Ishikawa (cell line): ENCODE data around the gene LENEP.

Source experiments
- CEBPB ChIP-seq: IDR thresholded peaks from 2 replicates; pipeline ENCODE4 v1.6.1; 2012
- CREB1 ChIP-seq: IDR thresholded peaks from 2 replicates; pipeline ENCODE4 v1.6.1; 2012; ENCODE audit warnings: low read depth
- EGR1 ChIP-seq: IDR thresholded peaks from 2 replicates; pipeline ENCODE4 v1.6.1; 2012
- EP300 ChIP-seq: IDR thresholded peaks from 2 replicates; pipeline ENCODE4 v1.6.1; 2012; ENCODE audit warnings: borderline replicate concordance
- FOXM1 ChIP-seq: IDR thresholded peaks from 2 replicates; pipeline ENCODE4 v1.6.1; 2012; ENCODE audit warnings: low read depth, borderline replicate concordance
- NFIC ChIP-seq: IDR thresholded peaks from 2 replicates; pipeline ENCODE4 v1.6.1; 2012
- RAD21 ChIP-seq: IDR thresholded peaks from 2 replicates; pipeline ENCODE4 v1.6.1; 2012; ENCODE audit warnings: low read depth
- TAF1 ChIP-seq: IDR thresholded peaks from 2 replicates; pipeline ENCODE4 v1.6.1; 2012; ENCODE audit warnings: low read depth, mild to moderate bottlenecking
- TCF12 ChIP-seq: IDR thresholded peaks from 2 replicates; pipeline ENCODE4 v1.6.1; 2012; ENCODE audit warnings: low read depth
- TEAD4 ChIP-seq: IDR thresholded peaks from 2 replicates; pipeline ENCODE4 v1.6.1; 2012
- YY1 ChIP-seq: IDR thresholded peaks from 2 replicates; pipeline ENCODE4 v1.6.1; 2012; ENCODE audit warnings: low read depth
- ZBTB7A ChIP-seq: IDR thresholded peaks from 2 replicates; pipeline ENCODE4 v1.6.1; 2012; ENCODE audit warnings: low read depth
- TF ChIP-seq, protein P1 (sequence below): IDR thresholded peaks from 2 replicates; pipeline ENCODE4 v1.6.1; 2012; ENCODE audit warnings: low read depth, mild to moderate bottlenecking
- TF ChIP-seq, protein P2 (sequence below): IDR thresholded peaks from 2 replicates; pipeline ENCODE4 v1.6.1; 2012
- TF ChIP-seq, protein P3 (sequence below): IDR thresholded peaks from 2 replicates; pipeline ENCODE4 v1.6.1; 2012

Gene LENEP

DNA sequence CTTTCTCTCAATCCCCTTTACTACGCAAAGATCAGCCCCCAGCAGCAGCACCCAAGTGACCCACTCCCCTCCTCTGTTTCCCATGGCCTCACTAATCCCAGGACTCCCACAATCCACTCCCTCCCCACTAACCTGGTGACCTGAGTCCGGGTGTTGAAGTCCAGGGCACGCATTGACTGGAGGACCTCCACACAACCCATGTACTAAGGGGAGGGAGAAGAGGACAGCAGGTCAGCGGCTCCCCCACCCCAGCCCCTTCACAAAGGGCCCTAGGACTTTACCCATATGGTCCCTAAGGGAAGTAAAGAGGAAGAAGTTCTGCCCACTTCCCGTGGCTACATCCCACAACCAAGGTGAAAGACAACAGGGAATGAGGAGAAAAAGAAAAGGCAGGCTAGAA lies 24.1 kb upstream of the LENEP start:
- no peak for TF ChIP-seq TCF12
- TF ChIP-seq, protein P1, sequence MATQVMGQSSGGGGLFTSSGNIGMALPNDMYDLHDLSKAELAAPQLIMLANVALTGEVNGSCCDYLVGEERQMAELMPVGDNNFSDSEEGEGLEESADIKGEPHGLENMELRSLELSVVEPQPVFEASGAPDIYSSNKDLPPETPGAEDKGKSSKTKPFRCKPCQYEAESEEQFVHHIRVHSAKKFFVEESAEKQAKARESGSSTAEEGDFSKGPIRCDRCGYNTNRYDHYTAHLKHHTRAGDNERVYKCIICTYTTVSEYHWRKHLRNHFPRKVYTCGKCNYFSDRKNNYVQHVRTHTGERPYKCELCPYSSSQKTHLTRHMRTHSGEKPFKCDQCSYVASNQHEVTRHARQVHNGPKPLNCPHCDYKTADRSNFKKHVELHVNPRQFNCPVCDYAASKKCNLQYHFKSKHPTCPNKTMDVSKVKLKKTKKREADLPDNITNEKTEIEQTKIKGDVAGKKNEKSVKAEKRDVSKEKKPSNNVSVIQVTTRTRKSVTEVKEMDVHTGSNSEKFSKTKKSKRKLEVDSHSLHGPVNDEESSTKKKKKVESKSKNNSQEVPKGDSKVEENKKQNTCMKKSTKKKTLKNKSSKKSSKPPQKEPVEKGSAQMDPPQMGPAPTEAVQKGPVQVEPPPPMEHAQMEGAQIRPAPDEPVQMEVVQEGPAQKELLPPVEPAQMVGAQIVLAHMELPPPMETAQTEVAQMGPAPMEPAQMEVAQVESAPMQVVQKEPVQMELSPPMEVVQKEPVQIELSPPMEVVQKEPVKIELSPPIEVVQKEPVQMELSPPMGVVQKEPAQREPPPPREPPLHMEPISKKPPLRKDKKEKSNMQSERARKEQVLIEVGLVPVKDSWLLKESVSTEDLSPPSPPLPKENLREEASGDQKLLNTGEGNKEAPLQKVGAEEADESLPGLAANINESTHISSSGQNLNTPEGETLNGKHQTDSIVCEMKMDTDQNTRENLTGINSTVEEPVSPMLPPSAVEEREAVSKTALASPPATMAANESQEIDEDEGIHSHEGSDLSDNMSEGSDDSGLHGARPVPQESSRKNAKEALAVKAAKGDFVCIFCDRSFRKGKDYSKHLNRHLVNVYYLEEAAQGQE: no peak
- TF ChIP-seq NFIC: no peak
- no peak for TF ChIP-seq TAF1
- no peak for TF ChIP-seq CREB1
- TF ChIP-seq RAD21: no peak
- TF ChIP-seq EGR1: no peak
- no peak for TF ChIP-seq ZBTB7A
- no peak for TF ChIP-seq EP300
- TF ChIP-seq, protein P2, sequence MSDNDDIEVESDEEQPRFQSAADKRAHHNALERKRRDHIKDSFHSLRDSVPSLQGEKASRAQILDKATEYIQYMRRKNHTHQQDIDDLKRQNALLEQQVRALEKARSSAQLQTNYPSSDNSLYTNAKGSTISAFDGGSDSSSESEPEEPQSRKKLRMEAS: no peak
- no peak for TF ChIP-seq YY1
- no peak for TF ChIP-seq CEBPB
- TF ChIP-seq, protein P3, sequence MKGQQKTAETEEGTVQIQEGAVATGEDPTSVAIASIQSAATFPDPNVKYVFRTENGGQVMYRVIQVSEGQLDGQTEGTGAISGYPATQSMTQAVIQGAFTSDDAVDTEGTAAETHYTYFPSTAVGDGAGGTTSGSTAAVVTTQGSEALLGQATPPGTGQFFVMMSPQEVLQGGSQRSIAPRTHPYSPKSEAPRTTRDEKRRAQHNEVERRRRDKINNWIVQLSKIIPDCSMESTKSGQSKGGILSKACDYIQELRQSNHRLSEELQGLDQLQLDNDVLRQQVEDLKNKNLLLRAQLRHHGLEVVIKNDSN: no peak
- no peak for TF ChIP-seq TEAD4

DNA sequence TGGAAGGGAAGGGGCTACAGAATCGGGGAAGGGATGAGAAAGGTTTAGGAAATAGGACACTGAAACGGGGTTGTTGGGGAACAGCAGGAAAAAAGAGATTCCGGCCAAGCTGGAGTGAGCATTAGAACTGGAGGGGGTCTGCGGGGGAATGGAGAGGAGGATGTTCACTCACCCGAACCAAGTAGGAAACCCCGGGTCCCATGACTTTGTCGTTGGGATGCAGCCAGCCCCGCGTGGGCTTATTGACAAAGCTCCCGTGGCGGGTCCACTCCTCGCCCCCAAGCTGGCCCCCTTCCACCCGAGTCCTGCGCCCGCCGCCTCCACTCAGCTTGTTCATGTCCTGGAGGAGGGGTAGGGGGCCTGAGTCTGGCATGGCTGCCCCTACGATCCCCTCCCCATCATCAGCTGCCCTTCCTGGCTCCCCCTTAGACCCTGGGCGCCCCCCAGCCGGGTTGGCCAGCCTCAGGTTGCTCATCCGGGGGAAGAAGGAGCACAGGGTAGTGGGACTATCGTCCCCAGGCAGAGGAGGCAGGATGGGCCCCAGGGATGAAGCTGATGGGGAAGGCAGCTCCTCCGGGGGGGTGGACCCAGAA lies 23.4 kb upstream of the LENEP start:
- TF ChIP-seq CREB1 (no peak), RAD21 (no peak), FOXM1 (no peak), ZBTB7A (no peak)
- TF ChIP-seq, protein P1: no peak
- TF ChIP-seq, protein P2: no peak

- no peak for TF ChIP-seq EP300
- TF ChIP-seq, protein P2: no peak
- TF ChIP-seq FOXM1: no peak
- peak; percentile 96 for TF ChIP-seq ZBTB7A
- 0 out of 2 replicates have a peak, but pooled peaks have one; percentile 7 for TF ChIP-seq NFIC
- TF ChIP-seq CEBPB: no peak
- no peak for TF ChIP-seq YY1
- no peak for TF ChIP-seq CREB1
- TF ChIP-seq, protein P3: no peak
- TF ChIP-seq EGR1: no peak
- peak; percentile 17; the same call in 1 of the 2 replicates for TF ChIP-seq TAF1
- TF ChIP-seq RAD21: no peak
- TF ChIP-seq TCF12: no peak; the same call in 1 of the 2 replicates
These were observed 22.6 kb upstream of the LENEP start, which contains the start of gene SHC1 for GRCh38 chr1:154970631-154971340. TSS of gene SHC1 (minus strand) at chr1:154970747. CDS start at chr1:154970526, 221 bp downstream.

GRCh38 chr1:154971341-154971998 lies 21.9 kb upstream of the LENEP start:
- TF ChIP-seq EP300 (no peak), RAD21 (no peak), TEAD4 (no peak), ZBTB7A (no peak), CEBPB (no peak), FOXM1 (no peak)
- TF ChIP-seq, protein P3: no peak
- TF ChIP-seq, protein P2: no peak
- TF ChIP-seq, protein P1: no peak
